ENCODE data around the gene PSORS1C1.

The PSORS1C1 gene

GRCh38 chr6:31143148-31143547, 28.5 kb downstream of the PSORS1C1 start:
- Histone ChIP-seq H3K27me3 (ENCODE audit: insufficient read depth, poor library complexity, severe bottlenecking) (no peaks in the 10 kb centered on the region), H3K27ac (replicated peaks) (no peak overlapping the region), H3K4me3 (replicated peaks; ENCODE audit: insufficient read depth, low read length) (no peak overlapping the region)
- DNase-seq (ENCODE audit: low read depth in 1 of 2, low spot score in 1 of 2) = no peak
- TF ChIP-seq CTCF (IDR thresholded peaks at IDR 0.05; ENCODE audit: insufficient read depth, low read length) (no peak), REST (IDR thresholded peaks at IDR 0.05; ENCODE audit: insufficient replicate concordance, low read depth) (no peak), SPI1 (IDR thresholded peaks at IDR 0.05; ENCODE audit: borderline replicate concordance, low read depth) (no peak), POLR2AphosphoS5 (IDR thresholded peaks at IDR 0.05; ENCODE audit: low read depth) (no peak), GABPA (IDR thresholded peaks at IDR 0.05; ENCODE audit: low read depth) (no peak)

- H3K27ac ChIP-seq (replicated peaks) = no peak overlapping the region
- DNase-seq (ENCODE audit: low read depth in 1 of 2, low spot score in 1 of 2) = no peak
- no peak overlapping the region for H3K4me3 ChIP-seq (replicated peaks; ENCODE audit: insufficient read depth, low read length)
- no peak for TF ChIP-seq GABPA (IDR thresholded peaks at IDR 0.05; ENCODE audit: low read depth)
- no peak for TF ChIP-seq CTCF (IDR thresholded peaks at IDR 0.05; ENCODE audit: insufficient read depth, low read length)
- H3K27me3 ChIP-seq (ENCODE audit: insufficient read depth, poor library complexity, severe bottlenecking) = no peaks in the 10 kb centered on the region
Measured at GRCh38 chr6:31144296-31144969, 29.8 kb downstream of the PSORS1C1 start.

GRCh38 chr6:31144970-31145340, 30.4 kb downstream of the PSORS1C1 start:
- DNase-seq (ENCODE audit: low read depth in 1 of 2, low spot score in 1 of 2) = no peak
- TF ChIP-seq CTCF (IDR thresholded peaks at IDR 0.05; ENCODE audit: insufficient read depth, low read length) = no peak
- no peak for TF ChIP-seq SPI1 (IDR thresholded peaks at IDR 0.05; ENCODE audit: borderline replicate concordance, low read depth)
- TF ChIP-seq POLR2AphosphoS5 (IDR thresholded peaks at IDR 0.05; ENCODE audit: low read depth) = no peak
- no peak for TF ChIP-seq GABPA (IDR thresholded peaks at IDR 0.05; ENCODE audit: low read depth)
- no peak for TF ChIP-seq REST (IDR thresholded peaks at IDR 0.05; ENCODE audit: insufficient replicate concordance, low read depth)
- no peak overlapping the region for H3K27ac ChIP-seq (replicated peaks)

GRCh38 chr6:31145386-31145785, 30.8 kb downstream of the PSORS1C1 start:
- Histone ChIP-seq H3K27ac (replicated peaks) (no peak overlapping the region), H3K27me3 (ENCODE audit: insufficient read depth, poor library complexity, severe bottlenecking) (no peaks in the 10 kb centered on the region), H3K4me3 (replicated peaks; ENCODE audit: insufficient read depth, low read length) (no peak overlapping the region)
- no peak for DNase-seq (ENCODE audit: low read depth in 1 of 2, low spot score in 1 of 2)
- TF ChIP-seq POLR2AphosphoS5 (IDR thresholded peaks at IDR 0.05; ENCODE audit: low read depth) (no peak), REST (IDR thresholded peaks at IDR 0.05; ENCODE audit: insufficient replicate concordance, low read depth) (no peak), SPI1 (IDR thresholded peaks at IDR 0.05; ENCODE audit: borderline replicate concordance, low read depth) (no peak), CTCF (IDR thresholded peaks at IDR 0.05; ENCODE audit: insufficient read depth, low read length) (no peak), GABPA (IDR thresholded peaks at IDR 0.05; ENCODE audit: low read depth) (no peak)

More at GRCh38 chr6:31144970-31145340, 30.4 kb downstream of the PSORS1C1 start:
- no peaks in the 10 kb centered on the region for H3K27me3 ChIP-seq (ENCODE audit: insufficient read depth, poor library complexity, severe bottlenecking)
- H3K4me3 ChIP-seq (replicated peaks; ENCODE audit: insufficient read depth, low read length) = no peak overlapping the region

All from HL-60 (cell line).